Measurements from ENCODE around the gene TBKBP1. TPM values are rescaled to one million over a fixed set of nuclear protein-coding genes. Genes with fewer than 3 reads are reported as not detected.

Gene TBKBP1
- 11.4 and 19.7 TPM in 2 replicates for total RNA-seq

GRCh38 chr17:47693731-47694580, at the start of gene TBKBP1:
TSS of gene TBKBP1 (plus strand) at chr17:47694161. CDS start at chr17:47696113, 1,952 bp downstream.
- DNase-seq (ENCODE audit: extremely low read depth, low read depth, low spot score) = no peak

- no peak for DNase-seq (ENCODE audit: extremely low read depth, low read depth, low spot score)
Observed at GRCh38 chr17:47644324-47644723, 49.6 kb upstream of the TBKBP1 start.

GRCh38 chr17:47649153-47649971, 44.6 kb upstream of the TBKBP1 start, which contains the start of gene KPNB1:
TSS of gene KPNB1 (plus strand) at chr17:47649919. CDS start at chr17:47650245, 326 bp downstream.
- peak; percentile 94 for DNase-seq (ENCODE audit: extremely low read depth, low read depth, low spot score)

- DNase-seq (ENCODE audit: extremely low read depth, low read depth, low spot score) = no peak
Observed at GRCh38 chr17:47649972-47650524, 43.9 kb upstream of the TBKBP1 start.

- no peak for DNase-seq (ENCODE audit: extremely low read depth, low read depth, low spot score)
Observed at GRCh38 chr17:47650525-47651522, 43.1 kb upstream of the TBKBP1 start.

GRCh38 chr17:47651704-47652103, 42.3 kb upstream of the TBKBP1 start:
- no peak for DNase-seq (ENCODE audit: extremely low read depth, low read depth, low spot score)

- DNase-seq (ENCODE audit: extremely low read depth, low read depth, low spot score) = no peak
Observed at GRCh38 chr17:47652570-47652969, 41.4 kb upstream of the TBKBP1 start.

GRCh38 chr17:47653442-47653841, 40.5 kb upstream of the TBKBP1 start:
- DNase-seq (ENCODE audit: extremely low read depth, low read depth, low spot score) = no peak

GRCh38 chr17:47654991-47655390, 39.0 kb upstream of the TBKBP1 start:
- DNase-seq (ENCODE audit: extremely low read depth, low read depth, low spot score) = no peak

GRCh38 chr17:47660064-47660492, 33.9 kb upstream of the TBKBP1 start:
- no peak for DNase-seq (ENCODE audit: extremely low read depth, low read depth, low spot score)

- no peak for DNase-seq (ENCODE audit: extremely low read depth, low read depth, low spot score)
Observed at GRCh38 chr17:47663912-47664623, 29.9 kb upstream of the TBKBP1 start.

- no peak for DNase-seq (ENCODE audit: extremely low read depth, low read depth, low spot score)
Observed at GRCh38 chr17:47664624-47664941, 29.4 kb upstream of the TBKBP1 start.

- no peak for DNase-seq (ENCODE audit: extremely low read depth, low read depth, low spot score)
Observed at GRCh38 chr17:47665655-47666054, 28.3 kb upstream of the TBKBP1 start.

- DNase-seq (ENCODE audit: extremely low read depth, low read depth, low spot score) = no peak
Observed at GRCh38 chr17:47669081-47669480, 24.9 kb upstream of the TBKBP1 start.

GRCh38 chr17:47670064-47670463, 23.9 kb upstream of the TBKBP1 start:
- no peak for DNase-seq (ENCODE audit: extremely low read depth, low read depth, low spot score)

- DNase-seq (ENCODE audit: extremely low read depth, low read depth, low spot score) = no peak
Observed at GRCh38 chr17:47674499-47674898, 19.5 kb upstream of the TBKBP1 start.

GRCh38 chr17:47675380-47676198, 18.4 kb upstream of the TBKBP1 start:
- DNase-seq (ENCODE audit: extremely low read depth, low read depth, low spot score) = no peak

- DNase-seq (ENCODE audit: extremely low read depth, low read depth, low spot score) = no peak
Observed at GRCh38 chr17:47676199-47676472, 17.8 kb upstream of the TBKBP1 start.
